NCI-H1417 treated with DMSO at 0.1 percent for 48 hours (cell line): ENCODE data around the gene SLC6A17.

Experiments used
- DNase-seq: peaks from one replicate; lab custom pipeline; 2025; lab: John Stamatoyannopoulos, UW

The SLC6A17 gene

DNA sequence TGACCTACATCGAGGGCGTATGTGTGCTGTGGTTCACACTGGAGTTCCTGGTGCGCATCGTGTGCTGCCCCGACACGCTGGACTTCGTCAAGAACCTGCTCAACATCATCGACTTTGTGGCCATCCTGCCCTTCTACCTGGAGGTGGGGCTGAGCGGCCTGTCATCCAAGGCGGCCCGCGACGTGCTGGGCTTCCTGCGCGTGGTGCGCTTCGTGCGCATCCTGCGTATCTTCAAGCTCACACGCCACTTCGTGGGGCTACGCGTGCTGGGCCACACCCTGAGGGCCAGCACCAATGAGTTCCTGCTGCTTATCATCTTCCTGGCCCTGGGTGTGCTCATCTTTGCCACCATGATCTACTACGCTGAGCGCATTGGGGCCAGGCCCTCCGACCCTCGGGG is 72.8 kb downstream of the SLC6A17 start:
- DNase-seq, result no peak

DNA sequence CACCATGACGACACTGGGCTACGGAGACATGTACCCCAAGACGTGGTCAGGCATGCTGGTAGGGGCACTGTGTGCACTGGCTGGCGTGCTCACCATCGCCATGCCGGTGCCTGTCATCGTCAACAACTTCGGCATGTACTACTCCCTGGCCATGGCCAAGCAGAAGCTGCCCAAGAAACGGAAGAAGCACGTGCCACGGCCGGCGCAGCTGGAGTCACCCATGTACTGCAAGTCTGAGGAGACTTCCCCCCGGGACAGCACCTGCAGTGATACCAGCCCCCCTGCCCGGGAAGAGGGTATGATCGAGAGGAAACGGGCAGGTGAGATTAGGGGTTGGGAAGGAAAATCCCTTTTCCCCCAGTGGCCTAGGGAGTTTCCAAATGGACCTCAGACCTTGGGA is 73.3 kb downstream of the SLC6A17 start:
- no peak for DNase-seq

DNA sequence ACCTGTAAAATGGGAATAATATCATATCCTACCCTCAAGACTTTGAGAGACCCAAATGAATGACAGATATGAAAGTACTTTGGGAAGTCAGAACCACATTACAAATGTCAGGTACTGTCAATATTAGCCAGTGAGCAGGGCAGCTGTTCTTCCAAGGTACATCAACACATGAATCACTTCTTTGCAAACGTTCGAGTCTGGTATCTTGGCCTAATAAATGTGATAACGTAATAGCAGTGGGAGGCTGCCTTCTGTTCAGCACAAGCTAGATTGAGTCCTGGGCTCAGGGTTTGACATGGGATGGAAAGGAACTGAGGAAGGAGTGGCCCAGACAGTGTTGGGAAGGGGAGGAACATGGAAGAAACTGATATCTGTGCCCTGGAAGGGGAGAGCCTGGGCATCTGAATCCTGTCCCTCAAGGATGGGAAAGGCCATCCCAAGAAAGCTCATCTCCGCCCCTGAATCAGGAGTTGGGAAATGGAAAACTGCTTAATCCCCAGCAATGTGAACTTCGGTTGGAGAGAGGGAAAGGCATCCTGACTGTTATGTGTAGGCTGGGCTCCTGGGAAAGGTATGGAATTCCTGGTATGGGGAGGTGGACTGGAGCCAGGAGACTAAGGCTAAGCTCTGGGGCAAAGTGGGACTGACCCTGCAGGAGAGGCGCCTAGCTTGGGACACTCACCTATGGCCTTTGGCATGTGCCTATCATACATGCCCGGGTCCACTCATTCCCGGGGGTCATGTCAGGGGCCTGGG is 74.1 kb downstream of the SLC6A17 start:
- no peak for DNase-seq

DNA sequence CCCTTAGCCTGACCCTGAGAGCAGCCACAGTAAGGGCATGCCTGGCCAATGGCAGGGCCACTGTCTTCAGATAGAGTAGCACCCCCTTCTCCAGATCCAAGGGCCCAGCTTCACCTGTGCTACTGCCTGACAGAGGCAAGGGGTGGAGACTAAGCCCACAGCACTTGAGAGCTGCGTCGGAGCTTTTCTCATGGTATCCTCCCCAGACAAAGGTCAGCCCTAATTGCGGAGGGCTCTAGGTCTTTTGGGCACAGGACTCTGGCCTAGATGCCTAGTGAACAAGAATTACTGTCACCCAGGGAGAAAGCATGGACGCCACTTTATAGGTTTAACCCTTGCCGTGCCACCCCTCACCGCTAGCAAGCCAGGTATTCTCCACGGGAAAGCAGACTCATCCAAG is 74.9 kb downstream of the SLC6A17 start:
- DNase-seq, result no peak

DNA sequence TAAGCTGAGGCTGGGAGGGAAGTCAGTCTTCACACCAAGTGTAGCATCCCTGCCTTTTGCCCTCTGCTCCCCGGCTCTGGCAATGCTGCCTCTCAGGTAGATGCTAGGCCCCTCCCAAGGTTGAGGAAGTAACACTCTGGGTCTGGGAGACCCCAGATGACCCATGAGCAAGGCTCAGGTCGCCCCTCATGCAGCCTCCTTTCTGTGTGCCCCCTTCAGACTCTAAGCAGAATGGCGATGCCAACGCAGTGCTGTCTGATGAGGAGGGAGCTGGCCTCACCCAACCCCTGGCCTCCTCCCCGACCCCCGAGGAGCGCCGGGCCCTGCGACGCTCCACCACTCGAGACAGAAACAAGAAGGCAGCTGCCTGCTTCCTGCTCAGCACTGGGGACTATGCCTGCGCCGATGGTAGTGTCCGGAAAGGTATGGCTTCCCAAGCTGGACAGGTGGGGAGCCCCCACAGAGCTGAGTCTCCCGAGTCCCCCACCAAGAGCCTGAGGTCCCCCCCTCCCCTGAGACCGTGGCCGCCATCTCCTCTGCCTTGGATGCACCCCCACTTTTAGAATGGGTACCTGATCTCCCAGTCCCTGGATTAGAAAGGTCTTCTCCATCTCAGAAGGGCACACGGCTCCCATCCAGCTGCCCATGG is 75.6 kb downstream of the SLC6A17 start:
- no peak for DNase-seq

DNA sequence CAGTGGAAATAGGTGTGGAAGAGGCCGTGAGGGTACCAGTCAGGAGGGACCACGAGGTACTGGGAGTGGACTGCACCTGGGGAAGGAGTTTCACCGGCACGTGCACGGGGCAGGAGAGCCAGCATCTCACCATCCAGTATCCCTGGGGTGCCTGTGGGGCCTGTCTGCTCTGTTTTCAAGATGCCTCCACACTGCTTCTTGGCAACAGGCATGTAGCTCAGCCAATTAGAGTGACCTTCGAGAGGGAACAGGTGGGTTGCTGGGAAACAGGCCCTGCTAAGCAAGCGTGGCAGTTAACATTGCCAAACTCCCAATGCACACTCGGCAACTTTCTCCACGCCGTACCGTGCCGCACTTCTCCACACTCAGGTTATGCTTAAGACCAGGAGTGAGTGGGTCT is 77.5 kb downstream of the SLC6A17 start:
- DNase-seq, result no peak

DNA sequence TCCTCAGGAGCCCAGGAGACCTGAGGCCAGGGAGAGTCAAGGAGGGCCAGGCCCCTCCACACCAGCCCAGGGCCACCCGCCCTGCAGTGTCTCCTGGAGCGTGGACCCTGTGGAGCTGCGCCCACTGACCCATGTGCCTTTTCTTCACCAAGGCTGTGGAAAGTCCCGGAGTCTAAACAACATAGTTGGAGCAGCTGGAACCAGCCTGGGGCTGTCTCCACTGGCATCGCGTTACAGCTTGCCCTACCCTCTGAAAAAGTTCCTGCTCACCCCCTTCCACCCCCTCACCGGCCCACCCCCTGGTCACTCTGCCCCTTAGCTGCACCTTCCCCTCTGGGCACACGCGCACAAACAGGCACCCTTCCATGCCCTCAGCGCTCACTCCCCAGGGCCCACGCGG is 78.1 kb downstream of the SLC6A17 start:
- no peak for DNase-seq

DNA sequence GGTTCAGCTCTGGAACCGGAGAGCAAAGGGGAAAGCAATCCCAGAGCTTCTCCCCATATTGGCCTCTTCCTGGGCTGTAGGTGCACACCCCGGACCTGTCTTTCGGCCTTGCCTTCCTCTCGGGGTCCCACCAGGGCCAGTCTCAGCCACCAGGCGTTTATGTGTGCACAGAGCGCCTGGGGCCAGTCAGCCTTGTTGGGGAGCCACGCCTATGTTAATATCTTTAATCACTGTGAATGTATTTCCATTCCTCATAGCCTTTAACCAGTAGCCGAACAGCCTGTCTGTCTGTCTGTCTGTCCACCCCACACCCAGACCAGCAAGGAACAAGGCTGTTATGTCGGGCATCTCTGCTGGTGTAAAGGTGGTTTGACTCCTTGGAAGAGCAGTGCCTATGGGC is 78.6 kb downstream of the SLC6A17 start:
- DNase-seq, result no peak

DNA sequence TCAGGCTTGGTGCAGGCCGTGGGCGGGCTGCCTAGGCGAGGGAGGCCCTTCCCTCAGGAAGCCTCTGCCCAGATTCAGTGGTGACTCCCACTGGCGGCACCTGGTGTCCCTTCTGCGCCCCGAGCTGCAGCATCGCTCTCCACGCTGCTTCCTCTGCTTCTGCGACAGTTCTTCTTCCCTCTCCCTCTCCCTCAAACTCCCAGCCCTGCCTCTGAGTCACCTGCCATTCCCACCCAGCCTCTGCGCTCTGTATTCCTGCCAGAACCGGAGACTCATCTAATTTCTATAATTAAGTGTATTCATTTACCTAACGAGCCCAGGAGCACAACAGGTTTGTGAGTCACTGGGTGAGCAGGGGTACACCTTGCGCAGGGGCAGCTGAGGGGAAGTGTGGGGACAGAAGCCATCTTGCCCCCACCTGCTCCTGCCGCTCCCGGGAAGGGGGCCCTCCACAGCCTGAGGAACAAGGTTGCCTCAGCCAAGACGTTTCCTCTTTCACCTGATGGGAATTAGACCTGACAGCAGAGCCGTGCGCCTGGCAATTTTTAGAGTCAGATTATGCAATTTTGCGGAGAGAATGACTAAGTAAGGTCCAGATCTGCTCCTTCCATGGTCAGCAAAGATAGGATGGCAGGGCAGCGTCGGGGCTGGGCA is 79.2 kb downstream of the SLC6A17 start:
- DNase-seq, result no peak

DNA sequence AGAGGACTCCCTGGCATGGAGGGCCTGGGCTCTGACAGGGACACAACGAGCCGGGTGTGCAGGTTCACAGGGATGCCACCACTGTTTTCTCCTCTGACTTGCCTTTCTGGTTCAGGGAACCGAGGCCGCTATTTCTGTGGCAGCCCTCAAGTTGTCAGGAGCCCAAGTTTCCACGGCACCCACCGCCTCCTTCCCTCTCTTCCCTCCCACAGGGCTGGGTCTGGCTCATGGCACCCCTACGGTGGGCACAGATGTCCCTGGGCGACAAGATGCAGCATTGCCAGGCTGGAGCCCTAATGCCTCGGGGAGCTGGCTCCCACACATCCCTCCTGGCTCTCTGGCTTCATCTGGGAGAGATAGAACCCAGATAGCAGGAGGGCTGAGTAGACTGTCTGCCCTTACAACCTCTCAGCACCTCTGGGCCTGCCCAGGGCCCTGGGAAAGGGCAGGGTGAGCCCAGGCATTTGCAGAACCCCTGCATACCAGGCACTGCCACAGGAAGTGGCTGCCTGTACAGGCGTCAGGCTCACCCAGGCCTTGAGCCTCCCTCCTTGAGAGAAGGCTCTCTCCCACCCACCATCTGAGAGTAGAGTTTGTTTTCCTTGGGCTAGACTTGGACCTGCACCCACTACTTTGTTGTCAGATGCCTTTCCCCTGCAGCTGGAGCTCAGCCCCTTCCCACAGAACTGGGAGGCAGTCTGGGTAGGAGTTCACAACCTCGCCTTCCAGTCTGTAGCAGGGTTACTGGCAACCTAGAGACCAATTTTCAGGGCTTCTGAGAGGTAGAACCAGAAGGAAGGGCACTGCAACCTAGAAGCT is 80.3 kb downstream of the SLC6A17 start:
- no peak for DNase-seq

DNA sequence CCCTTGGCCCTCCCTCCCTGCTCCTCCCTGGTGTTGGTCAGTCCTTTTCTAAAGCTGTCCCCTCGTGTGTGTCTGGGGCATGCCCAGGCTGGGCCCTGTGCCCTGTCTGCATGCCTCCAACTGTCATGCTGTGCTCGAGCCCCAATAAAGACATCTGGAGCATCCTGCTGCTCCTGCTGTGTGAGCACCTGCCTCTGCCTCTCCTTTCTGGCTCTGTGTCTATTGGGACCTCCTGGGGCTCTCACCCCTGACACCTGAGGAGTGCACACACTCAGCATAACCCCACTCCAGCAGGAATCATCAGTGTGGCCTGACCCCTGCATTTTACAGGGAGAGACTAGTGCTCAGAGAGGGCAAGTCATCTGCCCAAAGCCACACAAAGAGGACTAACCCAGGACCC is 83.6 kb downstream of the SLC6A17 start:
- DNase-seq, result peak; percentile 38

DNA sequence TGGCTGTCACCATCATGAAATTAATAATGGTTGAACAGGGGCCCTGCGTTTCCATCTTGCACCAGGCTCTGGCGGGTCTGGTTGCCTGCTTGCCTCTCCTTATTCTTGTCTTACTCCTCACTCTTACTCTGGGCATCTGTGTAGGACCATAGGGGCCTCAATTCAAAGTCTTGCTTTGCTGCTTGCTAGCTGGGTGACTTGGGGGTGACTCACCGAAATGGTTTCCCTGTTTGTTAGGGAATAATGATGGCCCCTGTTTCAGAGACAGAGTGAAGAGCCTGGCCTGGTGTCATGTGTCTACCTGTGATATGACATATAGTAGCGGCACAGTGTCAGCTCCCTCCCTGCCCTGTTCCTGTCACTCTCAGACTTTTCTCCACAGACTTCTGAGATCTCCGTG is 84.4 kb downstream of the SLC6A17 start:
- DNase-seq, result no peak

DNA sequence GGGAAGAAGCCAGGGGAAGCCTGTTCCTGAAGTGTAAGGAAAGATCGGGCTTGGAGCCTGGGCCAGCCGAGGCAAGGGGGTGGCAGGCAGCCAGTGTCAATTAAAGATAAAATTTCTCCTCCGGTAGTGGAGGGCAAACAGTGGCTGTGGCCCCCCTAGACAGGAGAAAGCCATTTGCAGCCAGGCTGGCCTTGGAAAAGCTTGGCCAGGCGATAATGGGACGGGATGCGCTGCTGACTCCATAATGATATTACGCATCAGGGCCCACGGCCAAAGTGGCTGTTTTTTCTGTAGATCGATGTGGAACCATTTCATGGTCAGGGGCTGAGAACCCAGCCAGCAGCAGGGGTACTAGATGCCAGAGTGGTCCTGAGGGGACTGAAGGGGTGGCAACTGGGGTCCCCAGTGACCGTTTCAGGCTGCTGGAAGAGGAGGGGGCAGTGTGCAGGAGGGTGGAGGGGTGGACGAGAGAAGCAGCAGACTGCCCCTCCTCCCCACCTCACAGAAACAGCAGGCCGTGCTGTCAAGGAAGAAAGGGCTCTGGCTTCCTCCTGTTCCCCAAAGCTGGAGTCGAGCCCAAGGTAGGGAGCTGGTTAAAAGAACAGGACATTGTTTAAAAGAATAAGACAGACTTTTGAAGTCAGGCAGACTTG is 85.0 kb downstream of the SLC6A17 start:
- DNase-seq, result no peak

DNA sequence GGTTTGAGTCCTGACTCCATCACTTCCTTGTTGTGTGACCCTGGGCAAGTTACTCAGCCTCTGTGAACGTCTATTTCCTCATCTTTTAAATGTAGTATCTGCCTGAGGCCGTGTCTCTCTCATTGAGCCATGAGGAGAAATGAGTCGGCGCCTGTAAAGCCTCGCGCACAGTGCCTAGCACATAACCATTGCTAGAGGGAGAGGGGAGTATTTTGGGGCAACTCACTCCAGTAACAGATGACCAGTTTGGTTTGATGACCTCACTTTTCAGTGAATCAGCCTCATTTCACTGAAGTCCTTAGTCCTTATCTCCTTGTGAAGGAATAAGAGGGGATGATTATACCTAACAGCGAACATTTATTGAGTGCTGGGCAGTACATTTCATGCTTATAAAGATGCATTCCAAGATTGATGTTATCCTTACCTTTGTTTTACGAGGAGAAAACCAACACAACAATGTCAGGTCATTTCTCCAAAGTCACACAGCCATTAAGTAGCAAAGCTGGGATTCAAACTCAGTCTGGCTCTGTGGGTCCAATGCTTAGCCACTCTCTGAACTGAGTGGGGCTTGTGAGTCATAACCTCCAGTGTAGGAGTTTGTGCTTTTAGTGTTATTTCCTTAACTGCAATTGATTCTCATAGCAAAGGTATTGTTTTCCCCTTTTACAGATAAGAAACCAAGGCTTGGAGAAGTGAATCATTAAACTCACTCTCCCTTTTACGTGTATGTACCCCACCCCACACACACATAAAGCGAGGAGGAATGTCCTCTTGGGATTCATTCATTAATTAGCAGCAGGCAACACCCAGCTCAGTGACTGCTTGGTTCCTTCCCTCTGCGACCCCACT is 85.8 kb downstream of the SLC6A17 start:
- DNase-seq, result no peak

DNA sequence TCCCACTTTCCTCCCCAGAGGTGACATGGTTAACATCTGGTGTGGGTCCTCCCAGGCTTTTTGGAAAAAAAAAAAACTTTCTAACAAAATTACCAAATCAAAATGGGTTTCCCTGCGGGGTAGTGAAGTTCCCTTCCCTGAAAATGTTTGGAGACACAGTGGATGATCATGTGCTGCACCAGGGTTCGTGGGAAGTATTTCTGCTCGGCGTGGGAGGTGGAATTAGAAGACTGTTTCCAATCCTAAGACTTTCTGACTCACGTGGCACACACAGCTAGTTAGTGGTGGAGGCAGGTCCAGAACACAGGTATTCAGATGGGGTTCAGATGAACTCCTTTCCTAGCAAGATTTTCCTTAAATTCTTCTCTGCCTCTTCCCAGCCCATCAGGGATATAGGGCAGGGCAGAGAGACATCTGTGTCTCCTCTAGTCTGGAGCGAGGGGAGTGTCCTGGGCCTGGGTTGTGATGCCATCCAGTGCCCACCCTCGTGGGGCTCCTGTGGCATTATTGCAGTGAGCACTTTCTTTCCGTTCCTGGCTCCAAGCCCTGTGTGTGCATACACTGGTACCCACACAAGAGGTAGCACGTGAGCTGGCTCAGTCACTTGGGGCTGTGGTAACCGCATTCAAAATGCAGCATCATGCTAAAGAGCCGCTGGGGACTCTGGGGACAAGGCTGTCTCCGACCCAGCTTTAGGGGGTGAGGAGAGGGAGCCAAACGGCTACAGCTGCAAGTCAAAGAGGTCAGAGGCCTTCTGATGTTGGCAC is 87.3 kb downstream of the SLC6A17 start:
- no peak for DNase-seq

DNA sequence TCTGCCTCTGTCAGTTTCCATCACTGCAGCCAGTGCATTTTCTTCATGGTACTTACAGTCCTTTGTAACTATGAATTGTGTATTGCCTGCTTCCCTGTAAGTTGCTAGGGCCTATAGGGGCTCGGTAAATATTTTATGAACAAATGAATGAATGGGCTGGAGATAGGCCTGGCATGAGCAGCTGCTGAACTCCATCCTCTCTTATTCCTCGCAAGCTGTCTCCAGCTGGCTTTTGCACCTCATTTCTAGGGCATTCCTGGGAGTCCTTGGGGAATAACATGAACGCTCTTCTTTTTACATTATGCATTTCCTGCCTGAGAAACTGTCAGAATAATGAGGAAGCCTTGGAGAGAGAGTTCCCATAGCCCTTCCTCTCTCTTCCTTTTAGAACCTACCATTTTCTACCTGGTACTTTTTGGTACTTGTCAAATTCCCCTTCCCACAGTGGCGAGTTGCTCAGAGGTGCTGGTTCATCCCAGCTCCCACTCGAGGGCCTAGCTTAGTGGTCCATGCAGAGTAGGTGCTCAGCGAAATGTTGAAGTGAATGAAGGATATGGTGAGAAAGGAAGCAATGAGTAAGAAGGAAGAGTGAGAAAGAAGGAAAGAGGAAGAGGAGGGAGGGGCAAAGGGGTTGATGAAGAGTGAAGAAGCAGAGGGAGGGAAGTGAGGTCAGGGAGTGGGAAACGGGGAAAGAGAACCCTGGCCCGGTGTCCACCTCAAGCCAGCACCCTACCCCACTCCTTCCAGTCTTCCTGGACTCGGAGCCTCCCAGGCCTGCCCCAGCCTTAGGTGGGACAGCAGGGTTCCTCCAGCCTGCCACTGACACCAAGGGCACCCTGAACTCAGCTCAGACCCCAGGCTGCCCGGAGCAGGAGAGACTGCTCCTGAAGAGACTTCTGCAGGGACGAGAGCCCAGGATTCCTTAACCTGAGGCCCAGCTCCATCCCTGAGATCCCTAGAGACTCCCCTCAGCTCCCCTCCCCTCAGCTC is 89.4 kb downstream of the SLC6A17 start:
- no peak for DNase-seq

DNA sequence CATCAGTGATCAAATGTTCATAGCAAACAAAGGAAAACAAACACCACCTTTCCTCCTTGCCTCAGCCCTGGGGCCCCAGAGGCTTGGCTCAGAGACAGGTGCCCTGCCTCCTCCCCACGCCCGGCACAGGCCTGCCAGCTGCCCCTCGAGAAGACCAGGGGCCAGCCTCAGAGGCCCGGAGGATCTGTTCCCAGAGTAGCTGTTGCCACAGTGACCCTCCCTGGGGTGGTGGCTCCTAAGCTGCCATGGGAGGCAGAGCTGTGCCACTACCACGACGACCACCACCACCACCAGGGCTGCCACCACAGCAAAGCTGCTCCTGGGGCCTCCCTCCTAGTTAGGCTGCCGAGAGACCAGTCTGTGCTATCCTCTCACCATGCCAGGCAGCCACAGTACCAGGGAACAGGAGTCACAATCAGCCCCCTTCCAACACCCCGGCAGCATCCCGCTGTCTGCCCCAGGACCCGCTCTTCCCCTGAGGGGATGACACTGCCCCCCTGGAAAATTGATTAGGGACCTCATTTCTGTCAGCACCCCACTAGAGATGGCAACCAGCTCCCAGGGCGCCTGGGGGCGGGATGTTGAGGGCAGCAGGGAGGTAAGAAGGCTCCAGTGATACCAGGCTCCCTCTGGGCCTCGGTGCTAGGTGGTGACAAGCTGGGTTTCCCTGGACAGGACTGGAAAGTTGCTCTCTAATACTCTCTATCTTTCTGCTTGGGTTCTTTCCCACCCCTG is 90.3 kb downstream of the SLC6A17 start:
- DNase-seq, result no peak

DNA sequence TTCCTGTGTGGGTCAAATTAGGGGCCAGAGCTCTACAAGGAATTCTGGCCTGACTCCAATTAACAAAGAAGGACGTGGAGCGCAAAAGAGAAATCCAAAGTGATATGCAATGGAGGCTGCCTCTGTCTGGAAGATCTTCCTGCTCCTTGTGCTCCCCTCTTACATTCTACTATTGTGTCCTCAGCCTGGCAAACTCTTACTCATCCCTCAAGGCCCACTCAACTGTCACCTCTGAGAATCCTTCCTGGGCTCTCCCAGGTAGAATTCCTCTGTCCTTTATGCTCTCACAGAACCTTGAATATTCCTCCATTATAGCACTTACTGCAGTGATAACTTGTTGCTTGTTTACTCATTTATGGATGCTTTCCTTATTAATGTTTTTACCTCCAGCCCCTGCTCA is 91.2 kb downstream of the SLC6A17 start:
- DNase-seq, result no peak
